GM23338 (cell line): ENCODE data around the gene NCR1. TPM values are rescaled to one million over a fixed set of nuclear protein-coding genes. Genes with fewer than 3 reads are reported as not detected.

Experiments
- ATAC-seq: fragments of 200-7000 bp; cut with Tn5 transposase; 3 replicates; pipeline ENCODE4 v1.9.1; 2020
- DNase-seq: peaks from one replicate; pipeline ENCODE4 v3.0.0-alpha.2; 2015; ENCODE audit warnings: low spot score
- H2AFZ ChIP-seq: fragments of 200-600 bp; sonication (generic); 2 replicates; pipeline ENCODE4 v1.8.0; 2016; ENCODE audit warnings: antibody characterized with exemption, mild to moderate bottlenecking, moderate library complexity
- H3F3A ChIP-seq: fragments of 200-600 bp; sonication (generic); replicated peaks from 2 replicates; pipeline ENCODE4 v1.8.0; 2017; ENCODE audit warnings: antibody characterized with exemption, mixed run types, low read depth
- H3K27ac ChIP-seq: fragments of 200-600 bp; sonication (generic); 2 replicates; pipeline ENCODE4 v1.6.1; 2016; ENCODE audit warnings: low read depth
- H3K27me3 ChIP-seq: fragments of 200-600 bp; sonication (generic); 2 replicates; pipeline ENCODE4 v1.8.0; 2016; ENCODE audit warnings: mild to moderate bottlenecking, mixed run types, moderate library complexity; ENCODE audit not compliant: insufficient read depth
- H3K36me3 ChIP-seq: fragments of 200-600 bp; sonication (generic); 2 replicates; pipeline ENCODE4 v1.8.0; 2016; ENCODE audit warnings: mild to moderate bottlenecking; ENCODE audit not compliant: insufficient read depth
- H3K4me1 ChIP-seq: fragments of 200-600 bp; sonication (generic); 2 replicates; pipeline ENCODE4 v1.8.0; 2016; ENCODE audit warnings: mild to moderate bottlenecking, moderate library complexity; ENCODE audit not compliant: insufficient read depth
- H3K4me2 ChIP-seq: fragments of 200-600 bp; sonication (generic); 2 replicates; pipeline ENCODE4 v1.7.1; 2017; ENCODE audit warnings: mixed run types
- H3K4me3 ChIP-seq: fragments of 200-600 bp; sonication (generic); 2 replicates; pipeline ENCODE4 v1.6.1; 2016; ENCODE audit warnings: mixed run types
- H3K79me2 ChIP-seq: fragments of 200-600 bp; sonication (generic); replicated peaks from 2 replicates; pipeline ENCODE4 v1.8.0; 2017; ENCODE audit warnings: mild to moderate bottlenecking; ENCODE audit not compliant: insufficient read depth
- H3K9me2 ChIP-seq: fragments of 200-600 bp; sonication (generic); 2 replicates; pipeline ENCODE4 v1.8.0; 2017; ENCODE audit not compliant: insufficient read depth
- H4K20me1 ChIP-seq: fragments of 200-600 bp; sonication (generic); replicated peaks from 2 replicates; pipeline ENCODE4 v1.8.0; 2017; ENCODE audit warnings: mild to moderate bottlenecking; ENCODE audit not compliant: insufficient read depth
- H3K27ac Mint-ChIP-seq: 2 replicates; pipeline ENCODE4 v1.8.0; 2020; ENCODE audit warnings: inconsistent platforms, mild to moderate bottlenecking, moderate library complexity, mixed read lengths
- H3K27me3 Mint-ChIP-seq: 3 replicates; pipeline ENCODE4 v1.8.0; 2022; ENCODE audit warnings: low read depth, mild to moderate bottlenecking, moderate library complexity, mixed read lengths, inconsistent platforms; ENCODE audit not compliant: insufficient read depth, poor library complexity
- H3K36me3 Mint-ChIP-seq: 3 replicates; pipeline ENCODE4 v1.8.0; 2021; ENCODE audit warnings: low read depth, mild to moderate bottlenecking, inconsistent platforms, moderate library complexity, mixed read lengths
- H3K4me1 Mint-ChIP-seq: 3 replicates; pipeline ENCODE4 v1.8.0; 2020; ENCODE audit warnings: mild to moderate bottlenecking, inconsistent platforms, mixed read lengths
- H3K4me3 Mint-ChIP-seq: 3 replicates; pipeline ENCODE4 v1.8.0; 2021; ENCODE audit warnings: moderate library complexity, mild to moderate bottlenecking, inconsistent platforms, mixed read lengths
- H3K9me3 Mint-ChIP-seq: 3 replicates; pipeline ENCODE4 v1.8.0; 2020; ENCODE audit warnings: moderate library complexity, mild to moderate bottlenecking, inconsistent platforms, mixed read lengths
- CREB1 ChIP-seq: fragments of 250-450 bp; sonication (Bioruptor Pico); IDR thresholded peaks from 2 replicates; pipeline ENCODE4 v1.5.0; 2020; ENCODE audit warnings: low read depth, mild to moderate bottlenecking, moderate library complexity
- CTCF ChIP-seq, 2 experiments: fragments of 200-600 bp in 1 of 2; sonication (generic) in 1 of 2; conservative IDR thresholded peaks; 2 replicates each; pipeline versions ENCODE4 v1.5.1 to v1.6.1; 2016 to 2017; ENCODE audit warnings: antibody characterized with exemption in 2 of 2, low read depth in 2 of 2, mild to moderate bottlenecking in 2 of 2, moderate library complexity in 1 of 2
- ETS1 ChIP-seq: IDR thresholded peaks from 2 replicates; pipeline ENCODE4 v1.6.1; 2016; ENCODE audit warnings: antibody characterized with exemption
- EZH2 ChIP-seq: fragments of 200-600 bp; sonication (generic); IDR thresholded peaks from one replicate; pipeline ENCODE4 v1.8.0; 2017; ENCODE audit warnings: antibody characterized with exemption, mild to moderate bottlenecking, low read depth; ENCODE audit not compliant: unreplicated experiment
- EZH2phosphoT487 ChIP-seq: fragments of 200-600 bp; sonication (generic); IDR thresholded peaks from one replicate; pipeline ENCODE4 v1.8.1; 2018; ENCODE audit warnings: antibody characterized with exemption; ENCODE audit not compliant: unreplicated experiment
- JUNB ChIP-seq: IDR thresholded peaks from one replicate; pipeline ENCODE4 v1.6.1; 2016; ENCODE audit warnings: antibody characterized with exemption; ENCODE audit not compliant: unreplicated experiment
- NANOG ChIP-seq: IDR thresholded peaks from 2 replicates; pipeline ENCODE4 v1.6.1; 2016; ENCODE audit warnings: antibody characterized with exemption, borderline replicate concordance
- POLR2AphosphoS5 ChIP-seq: IDR thresholded peaks from 2 replicates; pipeline ENCODE4 v1.6.1; 2016; ENCODE audit warnings: antibody characterized with exemption, low read depth
- REST ChIP-seq: IDR thresholded peaks from one replicate; pipeline ENCODE4 v1.6.1; 2018; ENCODE audit warnings: antibody characterized with exemption; ENCODE audit not compliant: unreplicated experiment
- STAT1 ChIP-seq: IDR thresholded peaks from one replicate; pipeline ENCODE4 v1.6.1; 2016; ENCODE audit warnings: antibody characterized with exemption; ENCODE audit not compliant: unreplicated experiment
- ZNF114 ChIP-seq: fragments of 250-450 bp; sonication (Bioruptor Pico); IDR thresholded peaks from 2 replicates; pipeline ENCODE4 v1.5.0; 2020; ENCODE audit warnings: mild to moderate bottlenecking, moderate library complexity
- ZNF331 ChIP-seq: fragments of 250-450 bp; sonication (Bioruptor Pico); IDR thresholded peaks from 2 replicates; pipeline ENCODE4 v1.5.0; 2020; ENCODE audit warnings: low read depth, mild to moderate bottlenecking, moderate library complexity
- ZNF462 ChIP-seq: fragments of 250-450 bp; sonication (Bioruptor Pico); IDR thresholded peaks from 2 replicates; pipeline ENCODE4 v1.5.0; 2020; ENCODE audit warnings: mild to moderate bottlenecking, moderate library complexity
- polyA plus RNA-seq: library from polyadenylated mRNA; unstranded; fragments of >200 nt; fragmentation: Nextera tagmentation; extraction: Ambion mirVana; gene quantifications from 2 replicates; pipeline ENCODE4 v1.2.1, GENCODE V29; 2016
- total RNA-seq: library from RNA; depleted of rRNA; stranded (reverse); fragments of >200 nt; shearing (Covaris generic); gene quantifications from 2 replicates; pipeline ENCODE4 v1.2.3, GENCODE V29; 2014

The NCR1 gene
- total and polyA plus RNA-seq, 2 experiments from 2014 or later: 1.8 to 2.0 TPM

GRCh38 chr19:54928299-54928698 lies 22.4 kb downstream of the NCR1 start:
- no peaks in the 10 kb centered on the region for H3K27me3 ChIP-seq
- H2AFZ ChIP-seq: no peak overlapping the region
- no peaks in the 10 kb centered on the region for H3K36me3 ChIP-seq
- Mint-ChIP-seq H3K27ac (no peak overlapping the region), H3K36me3 (peaks cover 17% of the 10 kb centered on the region), H3K4me3 (no peak overlapping the region), H3K4me1 (no peaks in the 10 kb centered on the region), H3K9me3 (peaks cover 68% of the 10 kb centered on the region), H3K27me3 (peaks cover 2% of the 10 kb centered on the region)
- DNase-seq (peak; percentile 68), ATAC-seq (no peak)
- no peaks in the 10 kb centered on the region for H3F3A ChIP-seq
- H3K27ac ChIP-seq: no peak overlapping the region
- no peak overlapping the region for H3K4me3 ChIP-seq
- H3K4me1 ChIP-seq: no peaks in the 10 kb centered on the region
- TF ChIP-seq NANOG (no peak), EZH2 (no peak), CTCF (conservative IDR thresholded peaks at IDR 0.05; ENCODE audit: low read depth in 2 of 2) (no peak), POLR2AphosphoS5 (no peak), STAT1 (no peak), JUNB (no peak), ZNF114 (CRISPR knock-in tag) (no peak), ZNF462 (no peak), REST (no peak), ZNF331 (CRISPR knock-in tag) (no peak), ETS1 (no peak), CREB1 (CRISPR knock-in tag) (no peak), EZH2phosphoT487 (no peak)
- H3K4me2 ChIP-seq: no peak overlapping the region
- no peaks in the 10 kb centered on the region for H3K79me2 ChIP-seq
- no peaks in the 10 kb centered on the region for H3K9me2 ChIP-seq
- no peaks in the 10 kb centered on the region for H4K20me1 ChIP-seq
